ENCODE measurements around the gene FBXL4. TPM values are rescaled to one million over a fixed set of nuclear protein-coding genes. Genes with fewer than 3 reads are reported as not detected.

The FBXL4 gene
- total RNA-seq, 1 experiment from 2014 or later = 5.1 TPM

GRCh38 chr6:98835149-98836024 is 112.4 kb downstream of the FBXL4 start:
- Histone ChIP-seq H3K79me1 (ENCODE audit: insufficient read depth, low read depth, low read length, poor library complexity, severe bottlenecking) (no peaks in the 10 kb centered on the region), H4K8ac (replicated peaks; ENCODE audit: insufficient read length, low read depth, low read length) (no peak overlapping the region), H3K9me3 (ENCODE audit: control insufficient read depth, low read depth, low read length) (no peaks in the 10 kb centered on the region), H3K18ac (ENCODE audit: insufficient read length, low read depth, low read length) (no peak overlapping the region), H3K56ac (ENCODE audit: insufficient read length, low read depth, low read length) (no peak overlapping the region), H3K27me3 (ENCODE audit: insufficient read depth, low read length) (peaks cover 71% of the 10 kb centered on the region), H3K4me2 (ENCODE audit: insufficient read depth, insufficient read length, low read length) (peak overlapping the region; percentile 81), H2BK20ac (ENCODE audit: low read depth, low read length, poor library complexity, severe bottlenecking) (no peak overlapping the region), H3K14ac (ENCODE audit: insufficient read depth, low read length) (no peak overlapping the region), H3K4me1 (ENCODE audit: insufficient read depth, low read length) (peaks cover 10% of the 10 kb centered on the region; the same call in 1 of the 2 replicates), H4K5ac (ENCODE audit: insufficient read length, low read depth, low read length) (no peak overlapping the region), H2BK120ac (ENCODE audit: low read depth, low read length, poor library complexity, severe bottlenecking) (no peak overlapping the region), H3K27ac (ENCODE audit: insufficient read length, low read depth, low read length) (no peak overlapping the region), H3K23me2 (ENCODE audit: insufficient read length, low read depth, low read length, poor library complexity, severe bottlenecking) (peaks cover 28% of the 10 kb centered on the region), H2BK12ac (ENCODE audit: insufficient read length, low read depth, low read length) (no peak overlapping the region), H3K23ac (ENCODE audit: insufficient read length, low read depth, low read length) (no peak overlapping the region), H2AFZ (ENCODE audit: low read length) (no peak overlapping the region), H2AK5ac (ENCODE audit: insufficient read length, low read length) (no peak overlapping the region), H4K91ac (ENCODE audit: insufficient read length, low read depth, low read length) (no peak overlapping the region), H2BK5ac (ENCODE audit: insufficient read length, low read length) (no peak overlapping the region), H2BK15ac (ENCODE audit: low read depth, low read length) (no peak overlapping the region), H3K4ac (ENCODE audit: low read depth, low read length) (no peak overlapping the region), H3K9ac (ENCODE audit: extremely low read depth, insufficient read length, low read length) (no peak overlapping the region), H4K20me1 (ENCODE audit: control insufficient read depth, insufficient read depth, insufficient read length) (no peaks in the 10 kb centered on the region), H3T11ph (ENCODE audit: low read length) (no peak overlapping the region), H3K79me2 (ENCODE audit: insufficient read depth, low read length) (no peaks in the 10 kb centered on the region)
- Mint-ChIP-seq H3K27me3 (ENCODE audit: low read depth) (peaks cover 97% of the 10 kb centered on the region), H3K4me3 (peak overlapping the region; percentile 51 to 80), H3K9me3 (peaks cover 0 to 7% of the 10 kb centered on the region in 2 experiments; a peak in 3 of 5 replicates), H3K36me3 (ENCODE audit: insufficient read depth in 1 of 3, low read depth in 3 of 3) (no peaks in the 10 kb centered on the region; a peak in 1 of 7 replicates), H3K4me1 (peaks cover 32 to 50% of the 10 kb centered on the region in 2 experiments), H3K27ac (no peak overlapping the region)
- WGBS (ENCODE audit: extremely low coverage, insufficient read length, low lambda C conversion rate) = no CpG with 5 or more reads among the region's 76 CpGs
- TF ChIP-seq, protein P1, sequence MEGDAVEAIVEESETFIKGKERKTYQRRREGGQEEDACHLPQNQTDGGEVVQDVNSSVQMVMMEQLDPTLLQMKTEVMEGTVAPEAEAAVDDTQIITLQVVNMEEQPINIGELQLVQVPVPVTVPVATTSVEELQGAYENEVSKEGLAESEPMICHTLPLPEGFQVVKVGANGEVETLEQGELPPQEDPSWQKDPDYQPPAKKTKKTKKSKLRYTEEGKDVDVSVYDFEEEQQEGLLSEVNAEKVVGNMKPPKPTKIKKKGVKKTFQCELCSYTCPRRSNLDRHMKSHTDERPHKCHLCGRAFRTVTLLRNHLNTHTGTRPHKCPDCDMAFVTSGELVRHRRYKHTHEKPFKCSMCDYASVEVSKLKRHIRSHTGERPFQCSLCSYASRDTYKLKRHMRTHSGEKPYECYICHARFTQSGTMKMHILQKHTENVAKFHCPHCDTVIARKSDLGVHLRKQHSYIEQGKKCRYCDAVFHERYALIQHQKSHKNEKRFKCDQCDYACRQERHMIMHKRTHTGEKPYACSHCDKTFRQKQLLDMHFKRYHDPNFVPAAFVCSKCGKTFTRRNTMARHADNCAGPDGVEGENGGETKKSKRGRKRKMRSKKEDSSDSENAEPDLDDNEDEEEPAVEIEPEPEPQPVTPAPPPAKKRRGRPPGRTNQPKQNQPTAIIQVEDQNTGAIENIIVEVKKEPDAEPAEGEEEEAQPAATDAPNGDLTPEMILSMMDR (conservative IDR thresholded peaks at IDR 0.05) = no peak
- DNase-seq = peak; percentile 73

Data from H9 (cell line).